Activated T-cell treated with anti-CD3 and anti-CD28 coated beads for 4 hours (primary cell): ENCODE data around the gene SAYSD1.

Experiments used
- DNase-seq: peaks from one replicate; pipeline ENCODE4 v3.0.0-alpha.2; 2020

The SAYSD1 gene

GRCh38 chr6:39107641-39108040 is 7.3 kb downstream of the SAYSD1 start:
- no peak for DNase-seq

GRCh38 chr6:39107034-39107433 is 8.0 kb downstream of the SAYSD1 start:
- DNase-seq, result no peak

- no peak for DNase-seq
Measured at GRCh38 chr6:39104528-39104927, 10.5 kb downstream of the SAYSD1 start.

GRCh38 chr6:39102821-39103136 is 12.2 kb downstream of the SAYSD1 start:
- DNase-seq, result no peak

- no peak for DNase-seq
Measured at GRCh38 chr6:39102071-39102820, 12.7 kb downstream of the SAYSD1 start.

- DNase-seq, result no peak
Measured at GRCh38 chr6:39100358-39100757, 14.6 kb downstream of the SAYSD1 start.

GRCh38 chr6:39095578-39095977 is 19.4 kb downstream of the SAYSD1 start:
- no peak for DNase-seq

- DNase-seq, result no peak
Measured at GRCh38 chr6:39093149-39093708, 21.8 kb downstream of the SAYSD1 start.

- no peak for DNase-seq
Measured at GRCh38 chr6:39092124-39092523, 22.9 kb downstream of the SAYSD1 start.

- DNase-seq, result no peak
Measured at GRCh38 chr6:39091220-39091619, 23.8 kb downstream of the SAYSD1 start.

- no peak for DNase-seq
Measured at GRCh38 chr6:39090036-39090435, 24.9 kb downstream of the SAYSD1 start.

- DNase-seq, result no peak
Measured at GRCh38 chr6:39088331-39088730, 26.7 kb downstream of the SAYSD1 start.

GRCh38 chr6:39087197-39087596 is 27.8 kb downstream of the SAYSD1 start:
- no peak for DNase-seq

- DNase-seq, result no peak
Measured at GRCh38 chr6:39086711-39087110, 28.3 kb downstream of the SAYSD1 start.

GRCh38 chr6:39086294-39086693 is 28.7 kb downstream of the SAYSD1 start:
- DNase-seq, result no peak

GRCh38 chr6:39085129-39085797 is 29.7 kb downstream of the SAYSD1 start:
- DNase-seq, result no peak

GRCh38 chr6:39084506-39084905 is 30.5 kb downstream of the SAYSD1 start:
- DNase-seq, result no peak

GRCh38 chr6:39083231-39083634 is 31.8 kb downstream of the SAYSD1 start:
- DNase-seq, result no peak

- no peak for DNase-seq
Measured at GRCh38 chr6:39082310-39082709, 32.7 kb downstream of the SAYSD1 start.

GRCh38 chr6:39080246-39080875 is 34.6 kb downstream of the SAYSD1 start:
- no peak for DNase-seq

GRCh38 chr6:39079197-39080125 is 35.5 kb downstream of the SAYSD1 start:
- no peak for DNase-seq

- DNase-seq, result no peak
Measured at GRCh38 chr6:39078695-39079094, 36.3 kb downstream of the SAYSD1 start.
